Measurements from ENCODE around the gene CSTA. TPM values are rescaled to one million over a fixed set of nuclear protein-coding genes. Genes with fewer than 3 reads are reported as not detected.

CSTA gene
- polyA plus RNA-seq, 3 donors = 211 to 582 (median 515) TPM

DNA sequence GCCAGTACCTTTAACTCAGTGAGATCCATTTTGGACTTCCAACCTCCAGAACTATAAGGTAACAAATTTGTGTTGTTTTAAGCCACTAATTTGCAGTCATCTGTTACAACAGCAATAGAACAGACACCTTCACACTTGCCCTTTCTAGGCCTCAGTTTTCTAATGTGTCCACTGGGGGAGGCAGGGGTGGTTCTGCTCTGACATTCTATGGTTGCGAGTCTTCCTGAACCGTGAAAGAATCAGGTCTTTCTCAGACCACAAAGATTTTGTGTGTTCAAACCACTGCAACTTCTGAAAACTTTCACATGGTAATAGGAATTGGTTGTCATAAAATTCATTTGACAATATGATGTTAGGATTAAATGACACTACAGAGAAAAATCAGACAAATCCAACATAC, 26.8 kb upstream of the CSTA start:
- Histone ChIP-seq H4K20me1 (ENCODE audit: insufficient read depth, low read length) (no peaks in the 10 kb centered on the region), H3K4me3 (replicated peaks in 1 of 3; ENCODE audit: low read depth in 2 of 3, low read length in 3 of 3) (no peak overlapping the region), H3K36me3 (replicated peaks in 1 of 2; ENCODE audit: control insufficient read depth in 1 of 2, insufficient read depth in 2 of 2, low read length in 2 of 2) (no peaks in the 10 kb centered on the region), H2AFZ (ENCODE audit: insufficient read depth, low read depth, low read length, poor library complexity, severe bottlenecking) (peak overlapping the region; percentile 62), H3K4me2 (replicated peaks; ENCODE audit: extremely low read depth, low read length, poor library complexity, severe bottlenecking) (no peak overlapping the region), H3K27ac (ENCODE audit: low read depth in 1 of 2, low read length in 2 of 2) (no peak overlapping the region), H3K27me3 (ENCODE audit: control insufficient read depth in 2 of 2, insufficient read depth in 2 of 2, low read length in 2 of 2) (no peaks in the 10 kb centered on the region), H3K4me1 (ENCODE audit: control insufficient read depth in 1 of 2, insufficient read depth in 2 of 2, low read length in 2 of 2) (peaks cover 31 to 57% of the 10 kb centered on the region in 2 donors), H3K9ac (ENCODE audit: insufficient read depth, low read length, poor library complexity, severe bottlenecking) (no peak overlapping the region), H3K79me2 (ENCODE audit: insufficient read depth, low read length) (no peaks in the 10 kb centered on the region), H3K9me3 (replicated peaks in 1 of 2; ENCODE audit: control insufficient read depth in 1 of 2, insufficient read depth in 1 of 2, low read length in 2 of 2) (no peaks in the 10 kb centered on the region)
- intact Hi-C loops (cut with micrococcal nuclease) = loop anchor here (5.0 to 10.0 kb wide), 4 partner anchors 63 to 751 kb away; partner anchors contain the start of gene POLQ (in 1 of the 2)
- Mint-ChIP-seq H3K36me3 (no peaks in the 10 kb centered on the region), H3K4me3 (no peak overlapping the region), H3K4me1 (peaks cover 22% of the 10 kb centered on the region), H3K27me3 (ENCODE audit: low read depth in 3 of 3) (no peaks in the 10 kb centered on the region), H3K9me3 (no peaks in the 10 kb centered on the region), H3K27ac (no peak overlapping the region)
- TF ChIP-seq, protein P1, sequence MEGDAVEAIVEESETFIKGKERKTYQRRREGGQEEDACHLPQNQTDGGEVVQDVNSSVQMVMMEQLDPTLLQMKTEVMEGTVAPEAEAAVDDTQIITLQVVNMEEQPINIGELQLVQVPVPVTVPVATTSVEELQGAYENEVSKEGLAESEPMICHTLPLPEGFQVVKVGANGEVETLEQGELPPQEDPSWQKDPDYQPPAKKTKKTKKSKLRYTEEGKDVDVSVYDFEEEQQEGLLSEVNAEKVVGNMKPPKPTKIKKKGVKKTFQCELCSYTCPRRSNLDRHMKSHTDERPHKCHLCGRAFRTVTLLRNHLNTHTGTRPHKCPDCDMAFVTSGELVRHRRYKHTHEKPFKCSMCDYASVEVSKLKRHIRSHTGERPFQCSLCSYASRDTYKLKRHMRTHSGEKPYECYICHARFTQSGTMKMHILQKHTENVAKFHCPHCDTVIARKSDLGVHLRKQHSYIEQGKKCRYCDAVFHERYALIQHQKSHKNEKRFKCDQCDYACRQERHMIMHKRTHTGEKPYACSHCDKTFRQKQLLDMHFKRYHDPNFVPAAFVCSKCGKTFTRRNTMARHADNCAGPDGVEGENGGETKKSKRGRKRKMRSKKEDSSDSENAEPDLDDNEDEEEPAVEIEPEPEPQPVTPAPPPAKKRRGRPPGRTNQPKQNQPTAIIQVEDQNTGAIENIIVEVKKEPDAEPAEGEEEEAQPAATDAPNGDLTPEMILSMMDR (IDR thresholded peaks at IDR 0.05) = no peak
- no peak for DNase-seq
- no CpG with 5 or more reads among the region's 2 CpGs for WGBS (ENCODE audit: insufficient coverage)

DNA sequence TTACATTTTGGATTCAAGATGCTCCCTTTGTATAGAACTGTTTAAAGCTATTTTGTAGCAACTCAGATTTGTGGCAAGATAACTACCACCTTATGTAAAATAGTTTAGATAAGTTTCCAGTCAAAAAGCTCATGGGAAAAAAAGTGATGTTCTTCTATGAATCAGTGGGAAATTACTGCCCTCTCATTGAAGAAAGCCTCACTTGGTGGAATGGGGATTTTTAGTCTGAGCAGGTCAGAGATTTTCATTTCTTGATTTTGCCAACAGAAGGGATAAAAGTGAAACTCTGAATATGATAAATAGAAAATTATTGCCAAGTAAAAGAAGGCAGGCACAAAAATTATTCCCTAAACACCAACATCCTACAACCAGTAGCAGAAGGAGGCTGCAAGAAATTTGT, 25.8 kb upstream of the CSTA start:
- H2AFZ ChIP-seq (ENCODE audit: insufficient read depth, low read depth, low read length, poor library complexity, severe bottlenecking) = no peak overlapping the region

More for the DNA sequence above, 25.8 kb upstream of the CSTA start:
- H3K36me3 ChIP-seq (replicated peaks in 1 of 2; ENCODE audit: control insufficient read depth in 1 of 2, insufficient read depth in 2 of 2, low read length in 2 of 2) = no peaks in the 10 kb centered on the region
- Mint-ChIP-seq H3K4me1 (peaks cover 16% of the 10 kb centered on the region), H3K4me3 (no peak overlapping the region), H3K27ac (peak overlapping the region in 3 of 7 donors; percentile 6 to 58 (median 37)), H3K36me3 (no peaks in the 10 kb centered on the region), H3K9me3 (no peaks in the 10 kb centered on the region), H3K27me3 (ENCODE audit: low read depth in 3 of 3) (no peaks in the 10 kb centered on the region)
- peak in 1 of 3 donors; percentile 44 for DNase-seq
- H4K20me1 ChIP-seq (ENCODE audit: insufficient read depth, low read length) = no peaks in the 10 kb centered on the region
- H3K9ac ChIP-seq (ENCODE audit: insufficient read depth, low read length, poor library complexity, severe bottlenecking) = no peak overlapping the region
- H3K79me2 ChIP-seq (ENCODE audit: insufficient read depth, low read length) = no peaks in the 10 kb centered on the region
- H3K4me1 ChIP-seq (ENCODE audit: control insufficient read depth in 1 of 2, insufficient read depth in 2 of 2, low read length in 2 of 2) = peaks cover 27 to 48% of the 10 kb centered on the region in 2 donors
- TF ChIP-seq, protein P1 (IDR thresholded peaks at IDR 0.05) = no peak
- no peak overlapping the region for H3K4me2 ChIP-seq (replicated peaks; ENCODE audit: extremely low read depth, low read length, poor library complexity, severe bottlenecking)
- H3K27ac ChIP-seq (ENCODE audit: low read depth in 1 of 2, low read length in 2 of 2) = peak overlapping the region in 1 of 2 donors; percentile 21
- H3K4me3 ChIP-seq (replicated peaks in 1 of 3; ENCODE audit: low read depth in 2 of 3, low read length in 3 of 3) = no peak overlapping the region
- intact Hi-C loops (cut with micrococcal nuclease) = loop anchor here (5.0 to 10.0 kb wide), 4 partner anchors 64 to 752 kb away; partner anchors contain the start of gene POLQ (in 1 of the 2)
- H3K9me3 ChIP-seq (replicated peaks in 1 of 2; ENCODE audit: control insufficient read depth in 1 of 2, insufficient read depth in 1 of 2, low read length in 2 of 2) = no peaks in the 10 kb centered on the region
- H3K27me3 ChIP-seq (ENCODE audit: control insufficient read depth in 2 of 2, insufficient read depth in 2 of 2, low read length in 2 of 2) = no peaks in the 10 kb centered on the region

Data from CD14-positive monocyte (primary cell).